Measurements from ENCODE around the gene KRT83.

DNA sequence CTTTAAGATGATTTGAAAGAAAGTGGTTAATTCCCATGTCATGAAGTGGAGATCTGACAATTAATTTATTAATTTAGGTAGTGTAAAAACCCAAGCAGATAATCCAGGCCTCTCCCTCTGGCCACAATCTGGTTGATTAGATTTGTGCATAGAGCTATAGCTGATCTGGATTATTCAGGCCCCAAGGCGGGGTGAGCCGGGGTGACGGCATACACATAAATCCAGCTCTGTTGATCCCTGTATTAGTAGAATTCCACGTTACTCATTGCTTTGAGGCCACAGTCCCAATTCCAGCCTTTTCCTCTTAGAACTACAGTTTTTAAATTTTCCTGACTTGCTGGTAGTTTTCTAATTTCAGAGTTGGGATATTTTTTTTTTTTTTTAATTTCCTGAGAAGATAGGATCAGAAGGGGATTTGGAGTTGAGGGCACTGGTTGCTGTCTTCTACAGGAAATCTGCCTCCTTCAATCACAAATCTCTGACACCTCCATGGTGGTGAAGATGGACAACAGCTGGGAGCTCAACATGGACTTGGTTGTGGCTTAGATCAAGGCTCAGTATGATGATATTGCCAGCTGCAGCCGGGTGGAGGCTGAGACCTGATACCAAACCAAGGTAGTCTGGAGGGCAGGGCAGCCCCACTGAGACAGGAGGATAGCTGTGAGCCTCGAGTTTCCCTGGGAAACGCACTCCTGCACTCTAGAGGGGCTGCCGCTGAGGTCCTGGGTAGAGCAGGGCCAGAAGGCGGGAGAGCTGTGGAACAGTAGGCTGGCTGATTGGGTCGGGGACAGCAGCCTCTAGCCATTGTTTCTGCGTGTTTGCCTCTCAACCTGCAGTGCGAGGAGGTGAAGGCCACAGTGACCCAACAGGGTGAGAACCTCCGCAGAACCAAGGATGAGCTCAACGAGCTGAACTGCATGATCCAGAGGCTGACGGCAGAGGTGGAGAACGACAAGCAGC is 26.6 kb upstream of the KRT83 start:
- TF ChIP-seq NR3C1 (IDR thresholded peaks at IDR 0.05): no peak
- TF ChIP-seq, protein P1, sequence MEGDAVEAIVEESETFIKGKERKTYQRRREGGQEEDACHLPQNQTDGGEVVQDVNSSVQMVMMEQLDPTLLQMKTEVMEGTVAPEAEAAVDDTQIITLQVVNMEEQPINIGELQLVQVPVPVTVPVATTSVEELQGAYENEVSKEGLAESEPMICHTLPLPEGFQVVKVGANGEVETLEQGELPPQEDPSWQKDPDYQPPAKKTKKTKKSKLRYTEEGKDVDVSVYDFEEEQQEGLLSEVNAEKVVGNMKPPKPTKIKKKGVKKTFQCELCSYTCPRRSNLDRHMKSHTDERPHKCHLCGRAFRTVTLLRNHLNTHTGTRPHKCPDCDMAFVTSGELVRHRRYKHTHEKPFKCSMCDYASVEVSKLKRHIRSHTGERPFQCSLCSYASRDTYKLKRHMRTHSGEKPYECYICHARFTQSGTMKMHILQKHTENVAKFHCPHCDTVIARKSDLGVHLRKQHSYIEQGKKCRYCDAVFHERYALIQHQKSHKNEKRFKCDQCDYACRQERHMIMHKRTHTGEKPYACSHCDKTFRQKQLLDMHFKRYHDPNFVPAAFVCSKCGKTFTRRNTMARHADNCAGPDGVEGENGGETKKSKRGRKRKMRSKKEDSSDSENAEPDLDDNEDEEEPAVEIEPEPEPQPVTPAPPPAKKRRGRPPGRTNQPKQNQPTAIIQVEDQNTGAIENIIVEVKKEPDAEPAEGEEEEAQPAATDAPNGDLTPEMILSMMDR (IDR thresholded peaks at IDR 0.05): no peak
- TF ChIP-seq RAD21 (conservative IDR thresholded peaks at IDR 0.05 in 1 of 2, IDR thresholded peaks at IDR 0.05 in 1 of 2): no peak
- TF ChIP-seq KDM1A (IDR thresholded peaks at IDR 0.05; ENCODE audit: low read depth): no peak
- no peak for TF ChIP-seq ZFP36 (IDR thresholded peaks at IDR 0.05; ENCODE audit: borderline replicate concordance, partially characterized antibody)
- no peak for TF ChIP-seq JUNB (IDR thresholded peaks at IDR 0.05)
- TF ChIP-seq, protein P2, sequence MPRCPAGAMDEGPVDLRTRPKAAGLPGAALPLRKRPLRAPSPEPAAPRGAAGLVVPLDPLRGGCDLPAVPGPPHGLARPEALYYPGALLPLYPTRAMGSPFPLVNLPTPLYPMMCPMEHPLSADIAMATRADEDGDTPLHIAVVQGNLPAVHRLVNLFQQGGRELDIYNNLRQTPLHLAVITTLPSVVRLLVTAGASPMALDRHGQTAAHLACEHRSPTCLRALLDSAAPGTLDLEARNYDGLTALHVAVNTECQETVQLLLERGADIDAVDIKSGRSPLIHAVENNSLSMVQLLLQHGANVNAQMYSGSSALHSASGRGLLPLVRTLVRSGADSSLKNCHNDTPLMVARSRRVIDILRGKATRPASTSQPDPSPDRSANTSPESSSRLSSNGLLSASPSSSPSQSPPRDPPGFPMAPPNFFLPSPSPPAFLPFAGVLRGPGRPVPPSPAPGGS (IDR thresholded peaks at IDR 0.05): no peak
- TF ChIP-seq NPAS2 (CRISPR knock-in tag; IDR thresholded peaks at IDR 0.05; ENCODE audit: borderline replicate concordance): no peak
- TF ChIP-seq FOSL2 (IDR thresholded peaks at IDR 0.05): no peak
- no peak for TF ChIP-seq FOSL2 (CRISPR knock-in tag; IDR thresholded peaks at IDR 0.05)
- TF ChIP-seq CHD4 (IDR thresholded peaks at IDR 0.05; ENCODE audit: borderline replicate concordance): no peak
- TF ChIP-seq ZSCAN20 (CRISPR knock-in tag; IDR thresholded peaks at IDR 0.05): no peak
- TF ChIP-seq, protein P3, sequence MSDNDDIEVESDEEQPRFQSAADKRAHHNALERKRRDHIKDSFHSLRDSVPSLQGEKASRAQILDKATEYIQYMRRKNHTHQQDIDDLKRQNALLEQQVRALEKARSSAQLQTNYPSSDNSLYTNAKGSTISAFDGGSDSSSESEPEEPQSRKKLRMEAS (IDR thresholded peaks at IDR 0.05): no peak
- no peak for TF ChIP-seq RFX5 (IDR thresholded peaks at IDR 0.05)
